GM13977 (cell line): ENCODE results near the gene G0S2.

ENCODE experiments used
- DNase-seq: peaks from one replicate; pipeline ENCODE4 v3.0.0; 2012; ENCODE audit warnings: low spot score
- CTCF ChIP-seq: IDR thresholded peaks from 2 replicates; pipeline ENCODE4 v1.5.1; 2012; ENCODE audit warnings: mild to moderate bottlenecking, control low read depth; ENCODE audit not compliant: insufficient read depth; ENCODE audit errors: extremely low read depth, missing control alignments
- in situ Hi-C: fragments of 300-500 bp; cut with MboI; formaldehyde crosslinking; loops from one replicate; pipeline ENCODE4 v1.12.0; 2022; ENCODE audit warnings: low sequenced_read_pairs, low pct_unique_long_range_greater_than_20kb, mixed read lengths, inconsistent platforms; ENCODE audit not compliant: unreplicated experiment

G0S2 gene

GRCh38 chr1:209655411-209656231, 19.6 kb upstream of the G0S2 start:
- in situ Hi-C loops, result no loop called here
- TF ChIP-seq CTCF, result no peak
- DNase-seq, result no peak

- in situ Hi-C loops, result no loop called here
- DNase-seq, result no peak
- TF ChIP-seq CTCF, result no peak
These were observed 17.9 kb upstream of the G0S2 start for GRCh38 chr1:209657140-209657879.

GRCh38 chr1:209657918-209658317, 17.3 kb upstream of the G0S2 start:
- TF ChIP-seq CTCF, result no peak
- in situ Hi-C loops, result no loop called here
- DNase-seq, result no peak

- in situ Hi-C loops, result no loop called here
- peak; percentile 53 for DNase-seq
- no peak for TF ChIP-seq CTCF
These were observed 15.3 kb upstream of the G0S2 start for GRCh38 chr1:209659909-209660308.

- in situ Hi-C loops, result no loop called here
- no peak for DNase-seq
- no peak for TF ChIP-seq CTCF
These were observed 14.1 kb upstream of the G0S2 start for GRCh38 chr1:209661071-209661470.

- in situ Hi-C loops, result no loop called here
- no peak for TF ChIP-seq CTCF
- DNase-seq, result no peak
These were observed 12.3 kb upstream of the G0S2 start for GRCh38 chr1:209662879-209663327.
